ENCODE measurements around the gene TSPAN5.

Gene TSPAN5

GRCh38 chr4:98446499-98447375, 211.7 kb downstream of the TSPAN5 start:
- Histone ChIP-seq H3K36me3 (ENCODE audit: control insufficient read depth, insufficient read depth, low read length) (peaks cover 5% of the 10 kb centered on the region; the same call in 1 of the 2 replicates), H3K9me3 (ENCODE audit: control insufficient read depth, insufficient read depth, low read depth, low read length) (no peaks in the 10 kb centered on the region), H3K4me1 (ENCODE audit: control insufficient read depth, insufficient read depth, low read length) (no peaks in the 10 kb centered on the region), H3K4me3 (ENCODE audit: low read depth, low read length) (no peak overlapping the region), H3K27me3 (ENCODE audit: control insufficient read depth, insufficient read depth, low read length) (no peaks in the 10 kb centered on the region), H3K27ac (ENCODE audit: low read depth, low read length) (no peak overlapping the region), H3K9ac (ENCODE audit: low read length) (no peak overlapping the region)

DNA sequence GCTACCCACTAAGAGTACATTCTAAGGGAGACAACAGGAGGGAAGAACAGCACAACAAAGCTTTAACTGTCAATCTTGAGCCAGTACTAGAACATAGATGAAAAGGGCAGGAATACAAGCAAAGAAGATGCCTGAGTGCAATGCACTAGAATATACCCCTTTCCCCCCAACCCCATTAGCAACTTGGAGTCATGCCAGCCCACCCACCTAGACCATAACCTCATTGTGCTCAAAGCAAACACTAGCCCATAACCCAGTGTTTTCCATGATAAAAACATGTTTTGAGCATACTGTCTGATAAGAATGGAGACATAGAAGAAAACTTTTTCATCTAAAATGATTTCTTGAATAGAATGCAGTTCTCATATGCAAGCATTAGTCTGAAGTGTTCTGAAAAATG, 214.0 kb downstream of the TSPAN5 start:
- Histone ChIP-seq H3K4me1 (ENCODE audit: control insufficient read depth, insufficient read depth, low read length) (no peaks in the 10 kb centered on the region), H3K4me3 (ENCODE audit: low read depth, low read length) (no peak overlapping the region), H3K9me3 (ENCODE audit: control insufficient read depth, insufficient read depth, low read depth, low read length) (no peaks in the 10 kb centered on the region), H3K36me3 (ENCODE audit: control insufficient read depth, insufficient read depth, low read length) (peaks cover 5% of the 10 kb centered on the region; the same call in 1 of the 2 replicates), H3K27me3 (ENCODE audit: control insufficient read depth, insufficient read depth, low read length) (no peaks in the 10 kb centered on the region), H3K27ac (ENCODE audit: low read depth, low read length) (no peak overlapping the region), H3K9ac (ENCODE audit: low read length) (no peak overlapping the region)

DNA sequence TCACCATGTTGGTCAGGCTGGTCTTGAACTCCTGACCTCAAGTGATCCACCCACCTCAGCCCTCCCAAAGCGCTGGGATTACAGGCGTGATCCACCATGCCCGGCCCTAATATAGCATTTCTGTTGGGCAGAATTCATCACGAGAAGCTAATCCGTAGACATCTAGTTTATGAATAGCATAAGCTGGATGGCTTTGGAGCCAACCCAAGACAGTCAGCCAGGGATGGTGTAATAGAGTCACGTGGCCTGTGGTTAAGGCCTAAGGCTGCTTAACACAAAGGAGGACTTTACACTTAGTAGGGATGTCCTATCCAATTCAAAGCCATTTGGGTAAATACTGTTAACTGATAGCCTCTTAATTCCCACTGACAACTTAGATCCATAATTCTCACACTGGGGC, 223.6 kb downstream of the TSPAN5 start:
- no peaks in the 10 kb centered on the region for H3K9me3 ChIP-seq (ENCODE audit: control insufficient read depth, insufficient read depth, low read depth, low read length)
- no peak overlapping the region for H3K4me3 ChIP-seq (ENCODE audit: low read depth, low read length)
- H3K4me1 ChIP-seq (ENCODE audit: control insufficient read depth, insufficient read depth, low read length) = no peaks in the 10 kb centered on the region
- H3K9ac ChIP-seq (ENCODE audit: low read length) = no peak overlapping the region
- H3K27me3 ChIP-seq (ENCODE audit: control insufficient read depth, insufficient read depth, low read length) = no peaks in the 10 kb centered on the region
- H3K36me3 ChIP-seq (ENCODE audit: control insufficient read depth, insufficient read depth, low read length) = peaks cover 3% of the 10 kb centered on the region; the same call in 1 of the 2 replicates
- no peak overlapping the region for H3K27ac ChIP-seq (ENCODE audit: low read depth, low read length)

DNA sequence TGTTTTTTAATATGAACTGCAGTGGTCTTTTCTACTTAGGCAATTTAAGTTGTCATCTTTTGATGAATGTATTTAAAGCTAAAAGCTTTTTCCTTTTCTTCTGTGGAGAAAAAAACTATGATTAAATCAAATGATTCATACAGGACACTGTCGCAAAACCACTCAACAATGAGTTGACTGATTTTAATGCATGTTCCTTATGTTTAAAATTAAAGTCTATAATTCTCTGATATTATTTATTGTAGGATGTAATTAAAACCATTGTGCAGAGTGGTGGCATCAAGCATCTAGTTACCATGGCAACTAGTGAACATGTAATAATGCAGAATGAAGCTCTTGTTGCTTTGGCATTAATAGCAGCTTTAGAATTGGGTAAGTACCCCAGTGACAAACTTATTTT, 224.7 kb downstream of the TSPAN5 start:
- H3K36me3 ChIP-seq (ENCODE audit: control insufficient read depth, insufficient read depth, low read length) = peaks cover 3% of the 10 kb centered on the region; the same call in 1 of the 2 replicates
- no peak overlapping the region for H3K27ac ChIP-seq (ENCODE audit: low read depth, low read length)
- no peak overlapping the region for H3K4me3 ChIP-seq (ENCODE audit: low read depth, low read length)
- no peaks in the 10 kb centered on the region for H3K9me3 ChIP-seq (ENCODE audit: control insufficient read depth, insufficient read depth, low read depth, low read length)
- H3K27me3 ChIP-seq (ENCODE audit: control insufficient read depth, insufficient read depth, low read length) = no peaks in the 10 kb centered on the region
- H3K9ac ChIP-seq (ENCODE audit: low read length) = no peak overlapping the region
- H3K4me1 ChIP-seq (ENCODE audit: control insufficient read depth, insufficient read depth, low read length) = no peaks in the 10 kb centered on the region

DNA sequence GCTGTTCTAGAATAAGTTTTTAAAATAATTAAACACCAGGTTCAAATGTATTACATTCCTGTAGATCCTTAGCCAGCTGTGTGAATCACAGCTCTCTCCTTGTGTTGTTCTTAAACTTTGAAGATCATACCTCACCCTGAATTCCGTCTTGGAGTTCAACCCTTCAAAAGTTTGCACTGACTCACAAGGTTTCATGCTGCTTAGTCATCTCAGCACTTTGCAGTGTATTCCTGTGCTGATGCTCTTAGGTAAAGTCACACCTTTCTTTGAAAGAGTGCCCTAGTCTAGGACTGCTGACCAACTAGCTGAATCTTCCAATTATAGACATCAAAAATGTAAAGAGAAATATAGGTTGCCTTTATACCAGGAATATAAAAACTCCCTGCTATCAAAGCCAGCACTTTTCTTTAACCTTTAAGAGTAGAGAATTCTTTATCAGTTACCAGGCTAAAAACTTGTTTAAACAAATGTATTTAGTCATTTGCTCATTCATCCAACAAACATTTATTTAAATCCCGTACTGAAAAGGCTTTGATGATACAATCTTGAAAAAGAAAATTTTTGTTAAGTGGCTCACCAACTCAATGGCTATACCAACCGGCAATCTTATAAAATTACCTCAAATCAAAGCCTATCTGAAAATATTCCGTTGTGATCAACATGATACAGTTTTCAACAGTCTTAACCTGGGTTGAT, 227.6 kb downstream of the TSPAN5 start:
- Histone ChIP-seq H3K27me3 (ENCODE audit: control insufficient read depth, insufficient read depth, low read length) (no peaks in the 10 kb centered on the region), H3K9ac (ENCODE audit: low read length) (no peak overlapping the region), H3K9me3 (ENCODE audit: control insufficient read depth, insufficient read depth, low read depth, low read length) (peaks cover 5% of the 10 kb centered on the region; the same call in 1 of the 2 replicates), H3K36me3 (ENCODE audit: control insufficient read depth, insufficient read depth, low read length) (peaks cover 3% of the 10 kb centered on the region; the same call in 1 of the 2 replicates), H3K4me3 (ENCODE audit: low read depth, low read length) (no peak overlapping the region), H3K27ac (ENCODE audit: low read depth, low read length) (no peak overlapping the region), H3K4me1 (ENCODE audit: control insufficient read depth, insufficient read depth, low read length) (no peaks in the 10 kb centered on the region)

GRCh38 chr4:98423009-98423408, 235.4 kb downstream of the TSPAN5 start:
- Histone ChIP-seq H3K27ac (ENCODE audit: low read depth, low read length) (no peak overlapping the region), H3K27me3 (ENCODE audit: control insufficient read depth, insufficient read depth, low read length) (no peaks in the 10 kb centered on the region), H3K9me3 (ENCODE audit: control insufficient read depth, insufficient read depth, low read depth, low read length) (peaks cover 5% of the 10 kb centered on the region; the same call in 1 of the 2 replicates), H3K9ac (ENCODE audit: low read length) (no peak overlapping the region), H3K4me3 (ENCODE audit: low read depth, low read length) (no peak overlapping the region), H3K36me3 (ENCODE audit: control insufficient read depth, insufficient read depth, low read length) (peaks cover 5% of the 10 kb centered on the region; the same call in 1 of the 2 replicates), H3K4me1 (ENCODE audit: control insufficient read depth, insufficient read depth, low read length) (no peaks in the 10 kb centered on the region)

DNA sequence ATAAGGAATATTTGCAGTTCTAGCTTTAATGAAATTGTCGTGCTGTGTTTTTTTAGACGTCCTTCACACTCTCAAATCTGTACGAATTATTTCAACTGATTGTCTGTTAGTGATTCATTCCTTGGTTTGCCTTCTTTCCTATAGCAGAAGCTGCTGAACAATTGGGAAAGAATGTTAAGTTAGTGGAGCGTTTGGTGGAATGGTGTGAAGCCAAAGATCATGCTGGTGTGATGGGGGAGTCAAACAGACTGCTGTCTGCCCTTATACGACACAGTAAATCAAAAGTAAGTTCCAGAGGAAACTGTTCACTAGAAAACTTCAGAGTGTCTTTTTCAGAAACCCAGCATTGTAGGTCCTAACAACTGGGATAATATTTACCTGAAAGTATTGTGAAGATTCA, 237.3 kb downstream of the TSPAN5 start:
- Histone ChIP-seq H3K4me1 (ENCODE audit: control insufficient read depth, insufficient read depth, low read length) (no peaks in the 10 kb centered on the region), H3K4me3 (ENCODE audit: low read depth, low read length) (no peak overlapping the region), H3K27ac (ENCODE audit: low read depth, low read length) (no peak overlapping the region), H3K36me3 (ENCODE audit: control insufficient read depth, insufficient read depth, low read length) (peaks cover 5% of the 10 kb centered on the region; the same call in 1 of the 2 replicates), H3K27me3 (ENCODE audit: control insufficient read depth, insufficient read depth, low read length) (no peaks in the 10 kb centered on the region), H3K9me3 (ENCODE audit: control insufficient read depth, insufficient read depth, low read depth, low read length) (no peaks in the 10 kb centered on the region), H3K9ac (ENCODE audit: low read length) (no peak overlapping the region)
